BLaER1 (cell line): Measurements from ENCODE around the gene ACY1.
A peak's percentile ranks its signal among the peaks of the same experiment; 100 is the strongest.

Source experiments
- H3K27ac ChIP-seq: shearing (Covaris generic); formaldehyde crosslinking; 2 replicates; pipeline ENCODE4 v1.8.1; 2022
- H3K27me3 ChIP-seq: shearing (Covaris generic); formaldehyde crosslinking; 2 replicates; pipeline ENCODE4 v1.8.1; 2022
- H3K36me3 ChIP-seq: shearing (Covaris generic); formaldehyde crosslinking; 2 replicates; pipeline ENCODE4 v1.8.1; 2022
- H3K4me1 ChIP-seq: shearing (Covaris generic); formaldehyde crosslinking; 2 replicates; pipeline ENCODE4 v1.8.1; 2022
- H3K4me2 ChIP-seq: shearing (Covaris generic); formaldehyde crosslinking; 2 replicates; pipeline ENCODE4 v1.8.1; 2022
- H3K4me3 ChIP-seq: shearing (Covaris generic); formaldehyde crosslinking; 2 replicates; pipeline ENCODE4 v1.8.1; 2022
- H3K9ac ChIP-seq: shearing (Covaris generic); formaldehyde crosslinking; 2 replicates; pipeline ENCODE4 v1.8.1; 2022
- H3K9me3 ChIP-seq: shearing (Covaris generic); formaldehyde crosslinking; 2 replicates; pipeline ENCODE4 v1.8.1; 2022
- H4K20me1 ChIP-seq: shearing (Covaris generic); formaldehyde crosslinking; 2 replicates; pipeline ENCODE4 v1.8.1; 2022
- Cebpa-rat ChIP-seq: shearing (Covaris generic); IDR thresholded peaks from 2 replicates; pipeline ENCODE4 v1.8.1; 2022

The ACY1 gene

DNA sequence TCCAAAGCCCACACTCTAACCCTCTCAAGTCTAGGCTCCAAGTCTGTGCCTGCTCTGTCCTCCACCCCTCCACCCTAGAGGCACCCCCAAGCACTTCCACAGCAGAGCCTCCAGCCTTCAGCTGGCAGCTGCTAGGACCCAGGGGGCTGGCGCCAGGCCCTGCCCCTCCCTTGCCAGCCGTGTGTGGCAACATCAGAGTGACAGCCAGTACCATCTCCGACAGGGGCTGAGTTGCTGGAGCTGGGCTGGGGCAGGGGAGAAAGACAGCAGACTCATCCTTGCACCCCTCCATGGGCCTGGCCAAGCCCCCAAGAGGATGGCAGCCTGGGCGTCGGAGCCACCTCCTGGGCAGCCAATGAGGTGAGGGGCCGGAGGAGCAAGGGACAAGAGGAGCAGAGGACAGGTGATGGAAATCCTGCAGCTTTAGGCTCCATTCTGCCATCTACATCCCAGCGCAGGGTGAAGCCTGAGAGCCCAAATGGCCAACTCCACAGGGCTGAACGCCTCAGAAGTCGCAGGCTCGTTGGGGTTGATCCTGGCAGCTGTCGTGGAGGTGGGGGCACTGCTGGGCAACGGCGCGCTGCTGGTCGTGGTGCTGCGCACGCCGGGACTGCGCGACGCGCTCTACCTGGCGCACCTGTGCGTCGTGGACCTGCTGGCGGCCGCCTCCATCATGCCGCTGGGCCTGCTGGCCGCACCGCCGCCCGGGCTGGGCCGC is 28.0 kb upstream of the ACY1 start, which contains the start of gene GPR62:
Gene GPR62 (plus strand): TSS at position 207 of the 718 bp plus-strand sequence. CDS start 272 bp downstream, at position 479.
- H3K9ac ChIP-seq: no peak within 1 kb of the TSS
- peak within 1 kb of the TSS; percentile 27 for H3K4me3 ChIP-seq
- H3K4me1 ChIP-seq: peaks cover 29% of the 10 kb centered on the region
- no peak within 1 kb of the TSS for H3K27ac ChIP-seq
- peaks cover 50% of the 10 kb centered on the region for H3K27me3 ChIP-seq
- H4K20me1 ChIP-seq: peaks cover 33% of the 10 kb centered on the region
- peaks cover 38% of the 10 kb centered on the region for H3K36me3 ChIP-seq
- TF ChIP-seq Cebpa-rat: no peak
- H3K4me2 ChIP-seq: peak within 1 kb of the TSS; percentile 64
- H3K9me3 ChIP-seq: no peaks in the 10 kb centered on the region

DNA sequence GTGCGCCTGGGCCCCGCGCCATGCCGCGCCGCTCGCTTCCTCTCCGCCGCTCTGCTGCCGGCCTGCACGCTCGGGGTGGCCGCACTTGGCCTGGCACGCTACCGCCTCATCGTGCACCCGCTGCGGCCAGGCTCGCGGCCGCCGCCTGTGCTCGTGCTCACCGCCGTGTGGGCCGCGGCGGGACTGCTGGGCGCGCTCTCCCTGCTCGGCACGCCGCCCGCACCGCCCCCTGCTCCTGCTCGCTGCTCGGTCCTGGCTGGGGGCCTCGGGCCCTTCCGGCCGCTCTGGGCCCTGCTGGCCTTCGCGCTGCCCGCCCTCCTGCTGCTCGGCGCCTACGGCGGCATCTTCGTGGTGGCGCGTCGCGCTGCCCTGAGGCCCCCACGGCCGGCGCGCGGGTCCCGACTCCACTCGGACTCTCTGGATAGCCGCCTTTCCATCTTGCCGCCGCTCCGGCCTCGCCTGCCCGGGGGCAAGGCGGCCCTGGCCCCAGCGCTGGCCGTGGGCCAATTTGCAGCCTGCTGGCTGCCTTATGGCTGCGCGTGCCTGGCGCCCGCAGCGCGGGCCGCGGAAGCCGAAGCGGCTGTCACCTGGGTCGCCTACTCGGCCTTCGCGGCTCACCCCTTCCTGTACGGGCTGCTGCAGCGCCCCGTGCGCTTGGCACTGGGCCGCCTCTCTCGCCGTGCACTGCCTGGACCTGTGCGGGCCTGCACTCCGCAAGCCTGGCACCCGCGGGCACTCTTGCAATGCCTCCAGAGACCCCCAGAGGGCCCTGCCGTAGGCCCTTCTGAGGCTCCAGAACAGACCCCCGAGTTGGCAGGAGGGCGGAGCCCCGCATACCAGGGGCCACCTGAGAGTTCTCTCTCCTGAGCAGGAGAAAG is 27.2 kb upstream of the ACY1 start:
- H4K20me1 ChIP-seq: peaks cover 41% of the 10 kb centered on the region
- H3K4me1 ChIP-seq: peaks cover 29% of the 10 kb centered on the region
- no peaks in the 10 kb centered on the region for H3K9me3 ChIP-seq
- peaks cover 50% of the 10 kb centered on the region for H3K27me3 ChIP-seq
- TF ChIP-seq Cebpa-rat: no peak
- peaks cover 46% of the 10 kb centered on the region for H3K36me3 ChIP-seq
- peak overlapping the region; percentile 64 for H3K4me2 ChIP-seq
- peak overlapping the region; percentile 27 for H3K4me3 ChIP-seq
- no peak overlapping the region for H3K9ac ChIP-seq
- H3K27ac ChIP-seq: no peak overlapping the region

DNA sequence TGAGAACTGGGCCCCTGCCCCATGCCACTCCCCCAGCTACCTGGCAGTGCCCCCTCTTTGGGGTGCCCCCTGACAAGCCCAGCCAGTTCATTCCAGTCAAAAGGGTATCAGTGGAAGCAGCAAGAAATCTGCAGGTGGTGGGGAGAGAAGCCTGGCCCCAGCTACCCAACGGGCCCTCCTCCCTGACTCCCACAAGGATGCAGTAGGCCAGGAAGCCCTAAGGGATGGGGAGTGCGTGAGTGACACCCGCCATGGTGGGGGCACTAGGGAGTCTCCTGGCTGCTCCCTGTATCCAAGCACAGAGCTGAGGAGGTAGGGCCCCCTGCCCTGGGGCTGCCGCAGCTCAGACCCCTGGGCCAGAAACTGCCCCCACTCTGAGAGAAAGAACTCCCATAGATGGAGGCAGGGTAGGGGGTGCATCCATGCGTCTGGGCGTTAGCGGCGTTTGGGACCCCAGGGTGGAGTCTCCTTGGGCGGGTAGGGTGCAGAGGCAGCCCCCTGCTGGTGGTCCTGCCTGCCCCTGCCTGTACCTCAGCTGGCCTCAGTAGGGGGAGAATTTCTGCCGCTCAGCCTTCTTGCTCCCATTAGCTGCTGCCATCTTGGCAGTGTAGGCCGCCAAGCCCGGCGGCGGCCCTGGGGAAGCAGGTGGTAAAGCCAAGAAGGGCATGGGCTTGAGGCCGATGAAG is 25.7 kb upstream of the ACY1 start:
- no peak overlapping the region for H3K27ac ChIP-seq
- H3K4me1 ChIP-seq: peaks cover 35% of the 10 kb centered on the region
- H3K27me3 ChIP-seq: peaks cover 50% of the 10 kb centered on the region
- TF ChIP-seq Cebpa-rat: no peak
- peaks cover 54% of the 10 kb centered on the region for H3K36me3 ChIP-seq
- peaks cover 56% of the 10 kb centered on the region for H4K20me1 ChIP-seq
- no peaks in the 10 kb centered on the region for H3K9me3 ChIP-seq
- H3K4me3 ChIP-seq: no peak overlapping the region
- H3K9ac ChIP-seq: no peak overlapping the region
- H3K4me2 ChIP-seq: no peak overlapping the region

DNA sequence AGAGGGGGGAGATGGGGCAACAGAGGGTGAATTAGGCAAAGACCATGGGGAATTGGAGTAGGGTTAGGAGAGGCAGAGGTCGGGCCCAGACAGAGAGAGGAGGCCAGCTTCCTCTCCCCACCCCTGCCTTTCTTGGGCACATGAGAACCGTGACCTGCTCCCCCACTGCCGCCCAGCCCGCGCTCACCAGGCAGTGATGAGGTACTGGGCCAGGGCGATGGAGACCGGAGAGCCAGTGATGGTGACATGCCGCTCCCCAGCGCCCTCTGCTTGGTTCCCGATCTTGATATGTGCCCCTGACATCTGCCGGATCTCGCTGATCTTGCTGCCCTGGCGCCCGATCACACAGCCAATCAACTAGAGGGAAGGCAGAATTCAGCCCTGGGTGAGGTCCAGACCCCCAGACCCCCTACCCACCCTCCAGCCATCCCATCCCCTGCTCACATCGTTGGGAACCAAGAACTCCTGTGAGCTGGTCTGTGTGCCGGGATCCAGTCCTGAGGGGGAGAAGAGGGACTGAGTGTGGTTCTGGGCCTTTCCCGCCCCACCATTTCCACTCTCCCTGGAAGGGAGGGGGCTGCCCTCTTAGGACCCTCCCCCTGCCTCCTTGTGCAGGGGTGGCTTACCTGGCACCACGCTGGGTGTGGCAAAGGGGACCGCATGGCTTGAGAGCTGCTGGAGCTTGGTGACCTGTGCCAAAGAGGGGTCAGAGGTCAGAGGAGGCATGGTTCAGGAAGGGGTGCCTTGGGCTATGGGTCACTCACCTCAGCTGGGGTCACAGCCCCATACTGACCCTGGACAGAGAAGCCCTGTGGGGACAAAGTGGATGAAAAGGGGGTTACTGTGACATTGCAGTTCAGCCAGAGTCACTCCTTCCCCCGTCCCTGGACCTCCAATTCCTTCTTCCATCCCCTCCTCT is 24.5 kb upstream of the ACY1 start:
- Histone ChIP-seq H3K4me1 (peaks cover 46% of the 10 kb centered on the region), H3K4me2 (no peak overlapping the region), H3K9me3 (no peaks in the 10 kb centered on the region), H3K27me3 (peaks cover 40% of the 10 kb centered on the region), H3K36me3 (peaks cover 58% of the 10 kb centered on the region), H3K27ac (no peak overlapping the region), H3K9ac (no peak overlapping the region), H4K20me1 (peaks cover 68% of the 10 kb centered on the region), H3K4me3 (no peak overlapping the region)
- TF ChIP-seq Cebpa-rat: no peak

DNA sequence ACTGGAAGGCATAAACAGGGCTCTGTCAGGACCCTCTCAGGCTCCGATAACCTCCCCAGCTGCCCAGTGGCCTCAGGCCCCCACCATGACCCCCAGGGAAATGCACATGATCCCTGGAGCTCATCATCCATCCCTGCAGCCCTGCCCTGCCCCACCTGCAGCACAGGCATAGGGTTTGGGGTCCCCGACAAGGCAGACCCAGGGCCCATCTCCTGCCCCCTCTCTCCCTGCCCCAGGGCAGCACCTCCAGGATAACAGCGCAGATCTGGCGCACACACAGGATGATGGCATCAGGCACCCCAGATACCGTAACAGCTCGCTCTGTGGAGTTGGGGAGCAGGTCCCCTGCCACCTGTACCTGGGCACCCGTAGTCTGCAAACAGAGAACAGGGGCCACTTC is 23.7 kb upstream of the ACY1 start:
- Histone ChIP-seq H4K20me1 (peaks cover 76% of the 10 kb centered on the region), H3K4me1 (peaks cover 49% of the 10 kb centered on the region), H3K27ac (no peak overlapping the region), H3K9me3 (no peaks in the 10 kb centered on the region), H3K27me3 (peaks cover 32% of the 10 kb centered on the region), H3K4me3 (no peak overlapping the region), H3K36me3 (peaks cover 58% of the 10 kb centered on the region), H3K4me2 (no peak overlapping the region), H3K9ac (no peak overlapping the region)
- no peak for TF ChIP-seq Cebpa-rat

DNA sequence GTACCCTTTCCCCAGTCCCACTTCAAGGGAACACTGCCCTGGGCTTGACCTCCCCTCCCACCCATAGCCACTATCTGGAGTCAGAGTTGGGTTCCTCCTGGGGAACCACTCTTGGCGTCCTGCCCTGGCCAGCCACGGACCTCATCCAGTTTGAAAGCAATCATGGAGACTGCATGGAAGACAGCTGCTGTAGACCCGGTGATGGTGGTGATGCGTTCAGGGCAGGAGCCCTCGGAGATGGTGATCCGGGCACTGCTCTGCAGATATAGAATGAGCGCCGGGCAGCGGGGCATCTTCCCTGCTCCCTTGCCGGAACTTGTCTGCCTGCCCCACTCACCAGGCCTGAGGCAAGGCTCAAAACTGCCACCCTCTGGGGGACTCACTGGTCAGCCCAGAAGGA is 22.9 kb upstream of the ACY1 start:
- H3K4me1 ChIP-seq: peaks cover 49% of the 10 kb centered on the region
- peaks cover 58% of the 10 kb centered on the region for H3K36me3 ChIP-seq
- H3K4me3 ChIP-seq: no peak overlapping the region
- TF ChIP-seq Cebpa-rat: no peak
- peaks cover 74% of the 10 kb centered on the region for H4K20me1 ChIP-seq
- no peak overlapping the region for H3K9ac ChIP-seq
- H3K4me2 ChIP-seq: no peak overlapping the region
- no peaks in the 10 kb centered on the region for H3K9me3 ChIP-seq
- H3K27ac ChIP-seq: no peak overlapping the region
- peaks cover 25% of the 10 kb centered on the region for H3K27me3 ChIP-seq

DNA sequence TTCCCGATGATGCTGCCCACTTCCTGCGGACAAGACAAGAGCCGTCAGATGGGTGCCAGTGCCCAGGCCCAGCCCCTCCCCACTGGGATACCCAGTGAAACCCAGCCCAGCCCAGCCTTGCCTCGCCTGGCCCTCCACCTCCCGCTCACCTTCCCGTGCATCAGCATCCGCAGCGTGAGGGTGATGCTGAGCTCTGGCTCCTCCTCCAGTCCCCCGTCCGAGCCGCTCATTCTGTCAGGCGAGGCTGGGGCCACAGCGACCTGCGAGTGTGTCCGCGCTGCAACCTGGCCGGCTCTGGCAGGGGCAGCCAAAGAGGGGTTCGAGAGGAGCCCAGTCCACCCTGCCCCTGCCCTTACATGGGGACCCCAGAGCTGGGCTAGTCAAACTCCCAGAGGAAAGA is 22.3 kb upstream of the ACY1 start:
- no peak for TF ChIP-seq Cebpa-rat
- H3K9me3 ChIP-seq: no peaks in the 10 kb centered on the region
- no peak overlapping the region for H3K27ac ChIP-seq
- H4K20me1 ChIP-seq: peaks cover 68% of the 10 kb centered on the region
- H3K4me2 ChIP-seq: no peak overlapping the region
- peaks cover 49% of the 10 kb centered on the region for H3K4me1 ChIP-seq
- H3K27me3 ChIP-seq: peaks cover 18% of the 10 kb centered on the region
- no peak overlapping the region for H3K4me3 ChIP-seq
- H3K9ac ChIP-seq: no peak overlapping the region
- peaks cover 58% of the 10 kb centered on the region for H3K36me3 ChIP-seq

DNA sequence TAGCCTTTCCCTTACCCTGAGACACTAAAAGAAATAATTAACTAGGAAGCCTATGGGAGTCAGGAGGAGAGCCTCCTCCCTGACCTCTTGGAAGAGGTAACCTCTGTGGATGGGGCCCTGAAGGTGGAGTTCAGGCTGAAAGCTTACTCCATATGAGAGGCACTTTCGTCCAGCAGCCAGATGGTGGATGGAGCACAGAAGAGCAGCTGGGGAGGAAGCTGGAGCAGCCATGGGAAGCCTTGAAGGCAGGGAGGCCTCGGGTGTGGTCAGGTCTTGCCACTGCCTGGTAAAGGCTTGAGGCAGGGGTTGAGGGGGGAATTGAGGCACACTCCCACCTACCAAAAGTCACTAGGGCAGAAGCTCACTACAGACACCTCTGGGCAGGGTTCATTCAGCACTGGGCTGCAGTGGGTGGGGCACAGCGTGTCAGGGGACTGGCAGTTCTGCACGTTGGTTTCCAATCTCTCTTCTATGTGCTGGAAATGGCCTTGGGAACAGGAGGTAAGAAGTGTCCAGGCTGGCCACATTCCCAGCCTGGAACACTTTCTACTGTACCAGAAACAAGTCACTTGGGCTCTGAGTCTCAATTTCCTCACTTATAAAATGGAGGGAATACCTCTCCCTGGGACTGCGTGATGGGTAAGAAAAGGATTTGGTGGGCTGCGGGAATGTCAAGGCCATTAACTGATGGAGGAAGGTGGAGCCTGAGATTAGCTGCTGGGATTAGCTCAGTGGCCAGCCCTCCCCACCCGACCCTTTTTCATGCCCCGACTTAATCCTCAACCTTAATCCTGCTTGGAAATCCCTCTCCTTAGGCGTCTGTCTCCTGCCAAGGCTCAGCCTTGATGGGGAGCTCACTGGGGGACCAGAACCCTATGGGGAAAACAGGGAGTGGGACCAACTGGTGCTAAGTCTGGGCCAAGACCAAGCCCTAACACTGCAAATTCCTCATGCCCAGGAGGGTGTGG is 21.4 kb upstream of the ACY1 start:
- Histone ChIP-seq H3K4me3 (no peak overlapping the region), H3K4me1 (peaks cover 49% of the 10 kb centered on the region), H3K27me3 (peaks cover 10% of the 10 kb centered on the region), H3K36me3 (peaks cover 54% of the 10 kb centered on the region), H3K9me3 (no peaks in the 10 kb centered on the region), H3K9ac (no peak overlapping the region), H3K4me2 (no peak overlapping the region), H3K27ac (no peak overlapping the region), H4K20me1 (peaks cover 59% of the 10 kb centered on the region)
- TF ChIP-seq Cebpa-rat: no peak
